ENCODE results near the gene DUXB.

DNA sequence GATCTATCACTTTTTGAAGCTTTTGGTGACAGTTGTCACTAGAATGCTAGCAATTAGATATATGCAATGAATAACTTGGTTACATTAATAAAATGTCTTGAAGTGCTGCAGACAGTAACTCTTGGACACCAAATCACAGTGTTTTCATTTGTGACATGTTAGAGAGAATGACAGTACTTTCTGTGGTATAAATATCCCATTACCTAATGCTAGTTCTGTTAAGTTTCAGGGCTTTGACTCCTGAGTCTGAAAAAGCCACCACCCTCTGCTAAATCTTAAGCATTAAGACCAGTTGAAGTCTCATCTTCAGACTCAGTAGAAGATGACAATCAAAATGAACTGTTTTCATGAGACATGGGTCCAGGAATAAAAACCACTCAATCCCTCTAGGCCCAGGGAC, 13.9 kb downstream of the DUXB start:
- TF ChIP-seq EZH2 (IDR thresholded peaks at IDR 0.05; ENCODE audit: insufficient read depth, poor library complexity, severe bottlenecking) (no peak), EZH2phosphoT487 (IDR thresholded peaks at IDR 0.05; ENCODE audit: insufficient read depth, low read depth) (no peak)

Measured in GM23248 (cell line).